GM19324 (cell line): ENCODE results near the gene XIRP2.

Source experiments
- ATAC-seq: cut with Tn5 transposase; IDR thresholded peaks from one replicate; pipeline ENCODE4 v1.9.1; 2021; ENCODE audit warnings: mild to moderate bottlenecking, moderate library complexity; ENCODE audit not compliant: unreplicated experiment, low FRiP score

XIRP2 gene

DNA sequence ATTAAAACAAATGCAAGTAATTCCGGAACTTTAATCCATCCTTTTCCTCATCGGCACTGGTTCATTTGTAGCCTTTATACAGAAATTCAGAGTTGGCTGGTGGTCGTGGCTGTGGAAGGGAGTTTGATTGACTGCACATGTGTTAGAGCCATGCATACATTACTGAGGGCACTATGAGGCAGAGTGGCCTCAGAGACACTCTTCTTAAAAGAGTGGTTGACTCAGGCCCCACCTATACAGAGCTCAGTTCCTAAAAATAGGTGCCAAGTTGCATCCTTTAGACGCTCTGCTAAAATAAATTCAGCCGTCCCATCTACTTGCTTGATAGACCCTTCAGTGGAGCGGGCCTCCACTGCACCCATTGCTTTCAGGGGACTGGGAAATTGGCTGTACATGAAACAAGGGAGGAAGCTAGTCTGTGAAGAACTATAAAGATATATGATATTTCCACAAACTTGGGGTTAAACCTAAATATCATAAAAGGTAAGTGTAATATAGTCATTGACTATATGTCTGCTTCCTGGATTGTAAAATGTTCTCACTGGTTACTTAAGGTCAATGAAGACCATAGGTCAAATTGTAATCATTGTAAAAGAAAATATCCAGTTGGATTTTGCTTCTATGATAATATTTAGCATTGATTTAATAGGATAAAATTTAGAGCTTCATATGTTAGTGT lies 298.9 kb downstream of the XIRP2 start:
- ATAC-seq: no peak

DNA sequence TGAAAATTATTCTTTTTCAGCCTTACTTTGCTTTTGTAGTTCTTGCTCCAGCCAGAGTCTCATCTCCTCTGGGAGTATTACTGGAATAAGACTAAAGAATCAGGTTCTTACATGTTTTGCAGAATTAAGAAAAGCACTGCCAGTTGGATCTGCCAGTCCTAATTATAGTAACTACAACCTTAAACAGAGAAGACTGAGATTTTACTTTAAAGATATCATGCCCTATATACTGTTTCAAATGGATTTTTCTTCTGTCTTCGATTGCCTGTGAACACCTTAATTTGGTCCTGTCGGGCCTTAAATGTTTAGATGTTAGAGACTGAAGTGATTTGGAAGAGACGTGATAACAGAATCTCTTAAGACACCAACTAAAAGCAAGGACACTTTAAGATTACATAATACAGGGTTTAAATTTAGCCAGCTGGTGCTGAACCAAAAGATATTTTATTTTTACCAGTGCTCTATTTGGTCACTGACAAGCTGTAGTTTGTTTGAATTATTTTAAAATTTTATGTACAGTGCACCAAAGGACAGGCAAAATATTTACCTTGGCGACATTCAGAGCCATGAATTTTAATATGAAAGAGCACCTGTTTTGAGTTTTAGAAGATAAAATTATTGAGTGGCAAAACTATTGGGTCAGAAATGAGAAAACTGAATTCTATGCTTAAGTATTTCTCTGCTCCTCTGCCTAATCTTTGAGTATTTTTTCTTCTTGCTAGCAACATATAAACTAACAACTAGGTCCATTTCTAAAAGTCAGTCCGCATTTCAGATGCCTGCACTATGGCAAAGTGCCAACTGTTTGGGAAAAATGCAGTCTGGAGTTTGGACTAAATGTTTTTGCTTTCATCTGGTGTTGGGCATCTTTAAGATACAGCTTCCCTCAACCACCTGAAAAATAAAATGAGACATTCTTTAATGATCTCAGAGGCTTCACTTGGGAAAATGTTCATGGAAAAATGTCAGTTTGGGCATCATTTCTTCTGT lies 300.0 kb downstream of the XIRP2 start:
- ATAC-seq: no peak

DNA sequence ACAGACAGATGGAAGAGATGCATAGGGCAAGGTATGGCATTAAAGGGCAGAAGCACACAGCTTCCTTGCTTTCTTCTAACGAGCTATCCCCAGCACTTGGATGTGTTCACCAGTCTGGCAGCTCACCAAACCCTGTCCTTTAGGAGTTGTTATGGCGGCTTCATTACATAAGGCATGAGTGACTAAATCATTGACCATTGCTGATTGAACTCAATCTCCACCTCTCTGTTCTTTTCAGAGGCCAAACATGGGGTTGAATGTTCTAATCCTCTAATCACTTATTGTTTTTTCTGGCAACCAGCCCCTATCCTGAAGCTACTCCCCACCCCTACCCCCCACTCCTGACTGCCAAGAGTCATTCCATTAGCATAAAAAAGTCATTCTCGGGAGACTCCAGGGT lies 301.8 kb downstream of the XIRP2 start:
- no peak for ATAC-seq

DNA sequence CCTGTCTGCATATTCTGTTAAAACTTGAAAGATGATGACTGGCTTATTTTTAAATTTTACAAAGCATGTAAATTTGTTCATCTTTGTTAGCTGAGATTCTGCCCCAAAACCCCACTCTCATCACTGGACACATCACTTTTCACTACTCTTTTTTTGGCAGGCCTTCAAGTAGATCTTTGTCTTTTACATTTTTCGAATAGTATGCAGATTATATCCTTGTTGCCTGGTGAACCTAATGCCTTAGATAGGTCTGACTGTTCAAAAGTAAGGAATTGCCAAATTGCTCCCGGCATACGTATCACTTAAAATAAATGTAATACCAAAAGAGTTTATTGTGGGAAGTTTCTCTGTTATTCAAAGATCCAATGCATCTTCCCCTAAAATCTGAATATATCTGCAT lies 303.3 kb downstream of the XIRP2 start:
- no peak for ATAC-seq

DNA sequence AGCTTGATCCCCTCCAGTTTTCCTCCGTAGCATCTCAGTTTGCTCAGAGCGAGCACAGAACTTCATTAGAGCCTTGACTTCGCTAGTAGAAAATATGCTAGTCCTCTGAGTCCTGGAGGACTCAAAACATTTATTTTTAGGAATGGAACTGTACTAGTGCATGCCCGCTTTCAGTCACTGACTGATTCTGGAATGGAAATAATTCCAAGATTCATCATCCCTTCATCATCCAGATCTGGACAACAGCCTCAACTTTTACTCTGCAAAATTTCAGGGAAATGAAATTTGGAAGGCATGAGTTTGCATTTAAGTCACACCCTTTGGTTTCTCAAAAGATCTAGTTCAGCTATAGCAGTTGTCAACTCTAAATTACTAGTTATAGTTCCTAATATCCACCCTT lies 304.6 kb downstream of the XIRP2 start:
- no peak for ATAC-seq

DNA sequence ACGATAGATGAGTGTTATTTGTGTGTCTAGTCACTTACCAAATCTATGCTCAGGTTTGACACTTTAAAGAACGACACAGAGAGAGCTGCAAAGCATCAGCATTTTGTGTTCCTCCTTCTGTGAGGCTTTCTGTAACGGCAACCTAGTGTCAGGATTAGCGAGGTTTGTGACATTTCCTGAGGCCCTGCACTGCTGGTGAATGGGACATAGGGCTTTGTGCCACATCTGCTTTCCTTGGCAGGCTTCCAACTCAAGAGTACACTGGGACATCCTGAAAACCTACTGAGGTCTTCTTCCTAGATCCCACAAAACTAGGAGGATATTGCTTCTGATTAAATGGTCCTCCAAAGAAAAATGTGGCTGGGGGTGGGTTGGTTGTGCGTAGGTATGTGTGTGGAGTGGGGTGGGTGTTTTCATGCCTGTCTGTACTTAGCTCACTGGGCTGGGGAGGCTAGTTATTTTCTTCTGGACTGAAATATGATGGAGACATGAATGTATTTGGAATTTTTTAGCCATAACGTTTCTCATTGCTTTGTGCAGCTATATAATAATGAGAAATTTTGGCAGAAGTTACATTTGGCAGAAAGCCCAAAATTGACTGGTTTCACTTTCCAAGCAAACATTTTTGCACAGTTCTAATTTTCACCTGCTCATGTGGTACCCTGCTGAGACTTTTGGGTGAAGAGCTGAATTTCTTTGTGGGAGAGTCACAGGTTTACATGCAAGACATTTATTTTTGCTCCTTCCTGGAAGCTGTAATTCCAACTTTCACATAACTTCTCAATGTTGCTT lies 308.4 kb downstream of the XIRP2 start:
- no peak for ATAC-seq

DNA sequence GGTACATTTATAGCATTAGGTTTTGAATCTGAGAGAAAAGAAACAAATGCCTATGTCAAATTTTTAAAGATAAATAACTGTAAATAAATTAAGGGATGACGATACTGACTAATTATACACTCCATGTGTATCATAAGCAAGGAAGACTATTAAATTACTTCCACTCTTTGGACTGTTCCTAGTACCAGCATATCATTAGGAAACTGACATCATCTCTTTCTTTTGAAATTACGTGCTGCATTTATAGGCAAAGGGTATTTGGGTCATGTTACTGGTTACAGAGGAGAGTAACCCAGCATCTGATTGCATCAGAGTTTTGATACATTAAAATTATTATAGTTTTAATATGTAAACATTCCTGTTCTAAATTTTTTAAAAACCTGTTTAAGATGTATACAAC lies 309.7 kb downstream of the XIRP2 start:
- no peak for ATAC-seq

DNA sequence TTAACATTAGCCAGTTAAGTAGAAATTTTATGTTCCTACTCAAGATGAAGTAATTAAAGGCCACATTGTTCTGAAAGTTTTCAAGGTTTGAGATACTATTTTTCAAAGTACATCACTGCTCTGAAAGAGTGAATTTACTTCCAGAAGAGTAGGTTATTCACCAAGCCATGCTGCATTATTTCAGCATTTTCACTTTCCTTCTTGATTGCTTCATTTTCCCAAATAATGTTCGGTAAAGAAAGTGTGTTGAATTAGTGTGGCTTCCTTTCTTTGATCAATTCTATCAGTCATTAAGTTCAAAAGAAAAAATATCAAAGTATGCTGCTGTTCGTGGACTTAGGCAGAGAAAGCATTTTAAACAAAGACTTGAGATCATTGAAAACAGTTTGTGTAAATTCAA lies 310.3 kb downstream of the XIRP2 start:
- no peak for ATAC-seq

DNA sequence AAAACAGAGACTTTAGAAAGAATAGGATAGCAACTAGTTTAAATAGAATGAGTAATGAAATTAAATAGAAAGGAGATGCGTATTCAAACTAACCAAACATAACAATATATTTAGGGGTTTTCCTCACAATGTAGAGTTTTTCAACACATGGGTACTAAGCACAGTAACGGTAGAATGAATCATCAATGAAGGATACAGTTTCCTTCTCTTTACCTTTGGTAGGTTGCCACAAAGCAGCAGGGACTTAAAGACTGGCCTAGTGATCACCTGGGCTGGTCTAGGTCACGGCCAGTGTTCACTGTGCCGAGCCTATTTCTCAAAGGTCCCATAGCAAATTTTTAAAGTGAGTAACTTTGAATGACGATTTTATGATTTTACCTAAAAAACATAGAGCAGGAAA lies 311.7 kb downstream of the XIRP2 start:
- no peak for ATAC-seq

DNA sequence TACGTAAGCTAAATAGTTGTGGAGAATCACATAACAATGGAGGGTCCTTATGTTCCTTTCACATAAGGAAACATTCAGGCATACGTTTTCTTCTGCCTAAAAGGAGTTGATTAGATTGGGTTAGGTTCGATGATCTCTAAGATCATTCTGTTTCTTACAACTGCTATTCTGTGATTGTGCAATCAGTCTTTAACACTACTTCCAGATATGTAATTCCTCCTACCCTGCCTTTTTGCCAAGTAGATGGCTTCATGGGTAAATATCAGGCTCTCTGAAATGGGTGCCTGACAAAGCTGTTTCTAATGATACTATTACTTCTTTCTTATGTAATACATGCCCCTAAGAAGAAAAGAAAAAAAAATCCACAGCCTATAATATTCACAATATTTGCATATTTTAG lies 321.5 kb downstream of the XIRP2 start:
- ATAC-seq: no peak

DNA sequence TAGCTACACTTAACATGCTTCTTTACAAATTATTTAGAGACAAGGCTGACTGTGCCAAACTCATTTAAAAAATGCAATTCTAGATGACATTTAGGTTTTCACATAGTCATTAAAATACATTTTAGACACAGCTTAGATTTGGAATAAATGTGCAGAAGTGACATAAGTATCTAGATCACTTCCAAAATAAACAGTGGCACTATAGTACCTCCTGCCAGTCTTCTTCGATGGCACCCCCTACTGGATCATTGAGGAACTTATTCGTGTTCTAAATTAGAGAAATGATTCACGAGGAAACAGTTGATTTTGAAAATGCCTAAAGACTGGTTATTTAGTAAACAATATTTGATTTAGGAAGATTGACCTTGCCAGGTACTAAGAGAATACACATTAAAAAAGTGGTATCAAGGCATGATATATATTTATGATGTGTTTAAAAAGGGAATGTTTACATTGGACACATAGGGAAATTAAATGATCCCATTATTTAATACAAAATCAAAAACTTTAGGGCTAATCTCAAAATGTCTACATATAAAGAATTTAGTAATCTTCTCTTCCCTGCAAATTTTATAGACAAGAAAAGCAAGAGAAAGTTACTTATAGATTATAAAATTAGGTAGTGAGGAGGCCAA lies 323.9 kb downstream of the XIRP2 start:
- ATAC-seq: no peak

DNA sequence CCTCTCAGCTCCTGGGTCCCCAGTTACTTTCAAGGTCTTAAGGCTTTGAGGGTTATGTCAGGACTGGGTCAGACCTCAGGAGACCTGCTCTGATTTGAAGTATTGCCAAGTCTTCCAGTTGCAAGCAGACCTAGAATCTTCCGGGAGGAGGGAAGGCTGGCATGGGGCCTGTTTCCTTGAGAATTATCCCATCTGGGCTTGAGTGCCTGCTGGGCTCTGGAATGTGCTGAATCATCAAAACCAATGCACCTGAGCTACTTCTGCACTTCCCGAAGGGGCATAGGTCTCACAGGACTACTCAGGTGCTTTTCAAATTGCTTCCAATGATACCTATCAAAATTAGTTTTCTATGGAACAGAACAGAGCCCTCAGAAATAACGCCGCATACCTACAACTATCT lies 327.3 kb downstream of the XIRP2 start:
- no peak for ATAC-seq

DNA sequence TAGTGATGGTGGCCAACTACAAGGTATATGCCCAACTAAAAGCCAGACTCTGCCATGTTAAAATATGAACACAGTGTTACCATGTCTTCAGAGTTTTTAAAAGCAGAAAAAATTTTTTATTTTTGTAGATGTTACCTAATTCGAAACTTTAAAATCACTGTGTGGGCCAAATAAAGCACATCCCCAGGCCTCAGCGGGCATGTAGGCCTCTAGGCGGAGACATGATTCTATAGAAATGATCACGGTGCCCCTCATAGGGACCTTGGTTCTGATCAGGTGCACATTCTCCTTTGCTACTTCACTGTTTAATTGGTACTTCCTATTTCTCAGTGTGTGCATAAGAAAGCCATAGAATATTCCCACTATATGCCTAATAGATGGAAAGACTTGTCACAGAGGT lies 349.2 kb downstream of the XIRP2 start:
- ATAC-seq: no peak

DNA sequence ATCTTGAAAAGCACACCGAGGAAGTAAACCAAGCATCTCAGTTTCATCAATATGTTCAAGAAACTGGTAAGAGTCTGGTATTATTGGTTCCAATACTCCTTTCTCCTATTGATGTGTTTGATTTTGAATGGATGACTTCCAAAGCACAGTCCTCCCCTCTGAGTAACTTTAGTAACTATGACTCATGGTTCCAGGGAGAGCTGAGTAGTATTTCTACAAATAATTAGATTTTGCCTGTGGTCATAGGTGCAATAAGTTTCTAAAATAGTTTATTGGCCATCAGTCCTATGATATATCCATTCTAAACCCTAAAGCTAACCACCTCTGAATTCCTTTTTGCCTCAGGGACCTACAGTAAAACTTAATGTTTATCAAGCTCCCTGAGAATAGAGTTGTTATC lies 352.4 kb downstream of the XIRP2 start:
- ATAC-seq: no peak

DNA sequence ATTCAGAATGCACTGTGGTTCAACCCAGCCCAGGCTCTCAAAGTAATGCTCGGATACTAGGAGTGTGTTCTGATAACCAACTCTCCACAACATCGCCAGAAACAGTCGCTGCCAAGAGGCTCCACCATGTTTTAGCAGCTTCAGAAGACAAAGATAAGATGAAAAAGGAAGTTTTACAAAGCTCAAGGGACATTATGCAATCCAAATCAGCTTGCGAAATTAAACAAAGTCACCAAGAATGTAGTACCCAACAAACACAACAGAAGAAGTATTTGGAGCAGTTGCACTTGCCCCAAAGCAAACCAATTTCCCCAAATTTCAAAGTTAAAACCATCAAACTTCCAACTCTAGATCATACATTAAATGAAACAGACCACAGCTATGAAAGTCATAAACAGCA lies 360.9 kb downstream of the XIRP2 start:
- ATAC-seq: no peak

DNA sequence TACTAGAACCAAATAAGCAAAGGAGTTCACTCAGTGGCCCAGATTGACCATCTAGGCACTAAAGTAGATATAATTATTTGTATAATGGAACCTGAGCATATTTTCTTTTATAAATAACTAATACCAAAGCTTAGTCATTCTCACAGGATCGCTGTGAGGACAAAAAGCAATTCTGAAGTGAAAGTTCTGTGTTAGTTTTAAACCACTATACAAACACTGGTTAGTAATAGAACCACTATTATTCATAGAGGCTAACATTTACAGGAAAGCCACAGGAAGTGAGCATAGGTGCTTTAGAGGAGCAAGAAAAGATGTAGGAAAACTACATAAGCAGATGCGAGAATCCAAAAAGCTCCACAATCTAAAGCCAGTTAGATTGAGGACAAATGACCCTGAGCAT lies 364.7 kb downstream of the XIRP2 start:
- no peak for ATAC-seq

DNA sequence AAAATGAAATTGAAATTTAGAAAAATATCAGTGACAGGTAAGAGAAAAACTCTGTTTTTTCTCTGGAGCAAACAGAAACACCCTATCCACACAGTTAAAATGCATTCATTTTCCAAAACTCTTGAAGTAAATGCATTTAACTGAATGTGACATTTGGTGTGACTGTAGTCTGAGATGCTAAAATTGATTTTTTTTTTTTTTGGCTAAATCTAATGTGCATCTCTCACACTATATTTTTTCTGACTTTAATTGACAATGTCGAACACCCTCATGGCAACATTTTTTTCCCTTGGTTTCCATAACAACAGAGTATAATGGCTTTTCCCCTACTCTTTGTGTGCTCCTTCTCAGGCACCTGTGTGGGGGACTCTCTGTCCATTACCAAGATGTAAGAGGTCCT lies 366.4 kb downstream of the XIRP2 start:
- ATAC-seq: no peak

DNA sequence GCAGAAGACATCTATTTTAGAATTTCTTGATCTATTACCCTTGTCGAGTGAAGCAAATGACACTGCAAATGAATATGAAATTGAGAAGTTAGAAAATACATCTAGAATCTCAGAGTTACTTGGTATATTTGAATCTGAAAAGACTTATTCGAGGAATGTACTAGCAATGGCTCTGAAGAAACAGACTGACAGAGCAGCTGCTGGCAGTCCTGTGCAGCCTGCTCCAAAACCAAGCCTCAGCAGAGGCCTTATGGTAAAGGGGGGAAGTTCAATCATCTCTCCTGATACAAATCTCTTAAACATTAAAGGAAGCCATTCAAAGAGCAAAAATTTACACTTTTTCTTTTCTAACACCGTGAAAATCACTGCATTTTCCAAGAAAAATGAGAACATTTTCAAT lies 370.4 kb downstream of the XIRP2 start:
- no peak for ATAC-seq

DNA sequence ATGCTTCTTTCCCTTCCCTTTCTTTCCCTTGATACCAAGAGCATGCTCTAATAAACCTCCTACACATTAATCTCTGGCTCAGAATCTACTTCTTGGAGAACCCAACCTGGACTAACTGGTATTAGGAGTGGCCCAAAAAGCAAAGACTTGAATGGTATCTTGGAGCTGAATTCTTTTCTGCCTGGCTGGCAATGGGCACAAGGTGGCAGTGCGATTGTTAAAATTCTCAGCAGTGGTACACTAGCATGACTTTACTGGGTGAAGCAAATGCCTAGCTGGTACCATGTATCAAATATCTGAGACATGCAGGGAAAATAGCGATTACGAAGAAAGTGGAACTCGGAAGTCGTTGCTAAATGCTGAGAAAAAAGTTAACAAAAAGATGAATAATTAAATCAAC lies 376.1 kb downstream of the XIRP2 start:
- ATAC-seq: no peak

DNA sequence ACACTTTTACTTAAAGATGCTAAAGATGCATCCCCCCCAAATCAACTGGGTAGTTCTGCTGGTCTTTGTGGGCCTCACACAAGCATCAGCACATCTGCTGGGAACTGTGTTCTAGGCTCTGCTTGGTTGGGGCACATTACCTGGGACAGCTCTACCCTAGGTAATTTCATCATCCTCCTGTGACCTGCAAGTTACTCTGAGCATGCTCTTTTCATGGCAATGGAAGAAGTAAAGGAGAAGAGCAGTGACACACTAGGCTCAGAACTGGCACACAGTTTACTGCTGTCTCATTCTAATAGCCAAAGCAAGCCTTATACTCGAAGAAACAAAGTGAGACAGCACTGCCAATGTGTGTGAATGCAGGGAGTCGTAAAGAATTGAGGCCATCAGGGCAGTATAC lies 376.7 kb downstream of the XIRP2 start:
- no peak for ATAC-seq

DNA sequence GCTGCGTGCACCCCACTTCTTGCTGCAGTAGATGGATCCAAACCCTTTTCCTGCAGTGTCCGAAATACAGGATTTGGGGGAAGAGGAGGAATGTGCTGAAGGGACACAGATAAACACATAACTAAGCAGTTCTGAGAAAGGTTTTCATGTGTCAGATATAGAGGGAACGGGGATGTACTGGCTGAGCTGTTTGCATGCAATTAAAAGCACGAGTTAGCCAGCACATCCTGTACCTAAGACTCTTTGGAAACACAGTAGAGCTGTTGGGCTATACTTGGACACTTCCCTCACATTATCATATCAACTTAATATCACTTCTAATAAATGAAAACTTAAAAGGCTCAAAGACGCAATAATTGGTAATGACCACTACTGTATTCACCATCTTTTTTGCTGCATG lies 377.4 kb downstream of the XIRP2 start:
- no peak for ATAC-seq
